Thyroid gland (tissue), 4 donors: ENCODE results near the gene PTGFR. TPM values are rescaled to one million over a fixed set of nuclear protein-coding genes. Genes with fewer than 3 reads are reported as not detected.

Source experiments
- DNase-seq, 2 donors: peaks; one replicate each; pipeline ENCODE4 v3.0.0-alpha.2; 2019
- H3K27ac ChIP-seq, 3 donors: fragments of 200-600 bp; sonication (generic); 1 replicate in 2 of 3; 2 replicates in 1 of 3; pipeline ENCODE4 v1.5.1; 2016 to 2019; ENCODE audit warnings: mild to moderate bottlenecking in 1 of 3, moderate library complexity in 1 of 3
- H3K27me3 ChIP-seq: fragments of 200-600 bp; sonication (generic); one replicate; pipeline ENCODE4 v1.5.1; 2019
- H3K36me3 ChIP-seq, 2 donors: fragments of 200-600 bp; sonication (generic); one replicate each; pipeline ENCODE4 v1.5.1; 2016 to 2019
- H3K4me1 ChIP-seq, 2 donors: fragments of 200-600 bp; sonication (generic); one replicate each; pipeline ENCODE4 v1.5.1; 2017 to 2019
- H3K4me3 ChIP-seq, 3 donors: fragments of 200-600 bp; sonication (generic); replicated peaks in 1 of 3; 1 replicate in 2 of 3; 2 replicates in 1 of 3; pipeline ENCODE4 v1.5.1; 2016; ENCODE audit warnings: mild to moderate bottlenecking in 1 of 3
- H3K9me3 ChIP-seq: fragments of 200-600 bp; sonication (generic); one replicate; pipeline ENCODE4 v1.5.1; 2017
- CTCF ChIP-seq, 6 experiments: fragments of 200-600 bp in 3 of 6; fragments of 450-650 bp in 3 of 6; sonication (generic) in 3 of 6; IDR thresholded peaks; one replicate each; pipeline ENCODE4 v1.5.1; 2016 to 2019; ENCODE audit warnings: antibody characterized with exemption in 6 of 6, mild to moderate bottlenecking in 2 of 6, inconsistent platforms in 1 of 6, moderate library complexity in 1 of 6
- POLR2A ChIP-seq, 2 donors: fragments of 450-650 bp; IDR thresholded peaks; one replicate each; pipeline ENCODE4 v1.6.1; 2017; ENCODE audit warnings: antibody characterized with exemption in 2 of 2, mild to moderate bottlenecking in 2 of 2, moderate library complexity in 1 of 2
- WGBS, 2 donors: methylation state at CpG; one replicate each; pipeline ENCODE4 v1.1.5; 2017; 5-methylcytosine and 5-hydroxymethylcytosine counted together
- intact Hi-C: fragments of 100-400 bp; cut with DNase I; formaldehyde crosslinking; loops from one replicate; pipeline ENCODE4 v1.15.1; 2023
- total RNA-seq, 4 donors: library from RNA; depleted of rRNA; stranded (reverse); fragments of >200 nt; gene quantifications; one replicate each; pipeline ENCODE4 v1.2.3, GENCODE V29; 2016

The PTGFR gene
- total RNA-seq, 4 donors from 2014 or later = 0.67 to 1.9 (median 1.2) TPM

GRCh38 chr1:78468521-78468920, 22.3 kb upstream of the PTGFR start:
- WGBS, 2 donors = 89% methylated on average over 1 of the region's 1 CpG
- intact Hi-C loops = no loop called here

GRCh38 chr1:78469576-78469975, 21.2 kb upstream of the PTGFR start:
- TF ChIP-seq CTCF (IDR thresholded peaks at IDR 0.05) = no peak
- no peak for TF ChIP-seq POLR2A (IDR thresholded peaks at IDR 0.05)

More at GRCh38 chr1:78468521-78468920, 22.3 kb upstream of the PTGFR start:
- no peak for TF ChIP-seq POLR2A (IDR thresholded peaks at IDR 0.05)
- no peak for TF ChIP-seq CTCF (IDR thresholded peaks at IDR 0.05)
- H3K9me3 ChIP-seq = no peaks in the 10 kb centered on the region
- H3K36me3 ChIP-seq = no peaks in the 10 kb centered on the region
- no peaks in the 10 kb centered on the region for H3K4me1 ChIP-seq
- H3K27me3 ChIP-seq = no peaks in the 10 kb centered on the region
- no peak for DNase-seq
- no peak overlapping the region for H3K4me3 ChIP-seq
- no peak overlapping the region for H3K27ac ChIP-seq

GRCh38 chr1:78471890-78472620, 18.7 kb upstream of the PTGFR start:
- H3K27ac ChIP-seq = no peak overlapping the region
- no peak for DNase-seq
- intact Hi-C loops = no loop called here
- H3K27me3 ChIP-seq = no peaks in the 10 kb centered on the region
- TF ChIP-seq CTCF (IDR thresholded peaks at IDR 0.05) = no peak
- TF ChIP-seq POLR2A (IDR thresholded peaks at IDR 0.05) = no peak
- H3K9me3 ChIP-seq = no peaks in the 10 kb centered on the region
- 82 to 84% methylated on average over 2 of the region's 2 CpGs for WGBS, 2 donors
- no peaks in the 10 kb centered on the region for H3K36me3 ChIP-seq
- H3K4me1 ChIP-seq = no peaks in the 10 kb centered on the region
- no peak overlapping the region for H3K4me3 ChIP-seq

More at GRCh38 chr1:78469576-78469975, 21.2 kb upstream of the PTGFR start:
- no peaks in the 10 kb centered on the region for H3K27me3 ChIP-seq
- WGBS, 2 donors = 78 to 89% methylated on average over 1 of the region's 1 CpG
- no peaks in the 10 kb centered on the region for H3K4me1 ChIP-seq
- intact Hi-C loops = no loop called here
- H3K4me3 ChIP-seq = no peak overlapping the region
- no peaks in the 10 kb centered on the region for H3K36me3 ChIP-seq
- H3K9me3 ChIP-seq = no peaks in the 10 kb centered on the region
- H3K27ac ChIP-seq = no peak overlapping the region
- no peak for DNase-seq

DNA sequence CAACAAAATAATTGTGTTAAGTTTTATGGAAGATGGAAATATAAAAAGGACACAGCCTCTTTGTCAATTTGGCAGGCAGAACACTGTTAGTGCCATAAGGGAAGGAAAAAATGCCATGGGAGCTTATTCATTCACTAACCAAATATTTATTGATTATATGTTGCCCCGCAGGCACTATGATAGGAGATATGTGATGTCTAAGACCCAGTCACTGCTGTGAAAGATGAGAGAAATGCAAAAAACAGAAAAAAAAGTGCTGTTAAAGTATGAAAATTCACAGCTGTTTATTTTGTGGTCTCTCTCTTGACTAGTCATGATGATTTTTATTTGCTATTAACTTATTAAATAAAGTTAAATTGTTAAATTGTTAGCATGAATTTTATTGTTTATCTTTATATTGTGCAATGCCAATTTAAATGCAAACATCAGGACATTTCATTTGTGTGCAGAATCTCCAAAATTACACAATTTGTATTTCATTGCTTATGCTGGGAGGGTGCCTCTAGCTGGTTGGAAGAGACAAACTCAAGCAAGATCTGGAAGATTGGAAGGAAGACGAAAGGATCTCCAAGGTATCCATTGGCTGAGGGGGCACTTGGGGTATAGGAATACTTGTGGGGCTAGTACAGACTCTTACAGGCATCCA, 17.8 kb upstream of the PTGFR start:
- H3K27ac ChIP-seq = no peak overlapping the region
- WGBS, 2 donors = 96 to 99% methylated on average over 2 of the region's 2 CpGs

More for the DNA sequence above, 17.8 kb upstream of the PTGFR start:
- no peak for DNase-seq
- no peaks in the 10 kb centered on the region for H3K9me3 ChIP-seq
- no peaks in the 10 kb centered on the region for H3K36me3 ChIP-seq
- no peaks in the 10 kb centered on the region for H3K27me3 ChIP-seq
- H3K4me1 ChIP-seq = no peaks in the 10 kb centered on the region
- TF ChIP-seq CTCF (IDR thresholded peaks at IDR 0.05) = no peak
- no peak for TF ChIP-seq POLR2A (IDR thresholded peaks at IDR 0.05)
- intact Hi-C loops = no loop called here
- no peak overlapping the region for H3K4me3 ChIP-seq
